Adrenal gland (tissue), 5 donors: ENCODE results near the gene ARHGAP26.

Source experiments
- POLR2A ChIP-seq, 2 donors: fragments of 450-650 bp; IDR thresholded peaks; one replicate each; pipeline ENCODE4 v1.6.1; 2017; ENCODE audit warnings: antibody characterized with exemption in 2 of 2, mild to moderate bottlenecking in 2 of 2, moderate library complexity in 1 of 2
- TF ChIP-seq, protein P1 (sequence below), 6 experiments: fragments of 450-650 bp in 4 of 6; fragments of 200-600 bp in 2 of 6; sonication (generic) in 1 of 6; IDR thresholded peaks; 1 replicate in 5 of 6; 2 replicates in 1 of 6; pipeline versions ENCODE4 v1.5.1 to v1.8.0; 2016 to 2021; ENCODE audit warnings: antibody characterized with exemption in 6 of 6, mild to moderate bottlenecking in 2 of 6, moderate library complexity in 1 of 6
- donor health status: DM: no; HTN: no; CAD: no.

DNA sequence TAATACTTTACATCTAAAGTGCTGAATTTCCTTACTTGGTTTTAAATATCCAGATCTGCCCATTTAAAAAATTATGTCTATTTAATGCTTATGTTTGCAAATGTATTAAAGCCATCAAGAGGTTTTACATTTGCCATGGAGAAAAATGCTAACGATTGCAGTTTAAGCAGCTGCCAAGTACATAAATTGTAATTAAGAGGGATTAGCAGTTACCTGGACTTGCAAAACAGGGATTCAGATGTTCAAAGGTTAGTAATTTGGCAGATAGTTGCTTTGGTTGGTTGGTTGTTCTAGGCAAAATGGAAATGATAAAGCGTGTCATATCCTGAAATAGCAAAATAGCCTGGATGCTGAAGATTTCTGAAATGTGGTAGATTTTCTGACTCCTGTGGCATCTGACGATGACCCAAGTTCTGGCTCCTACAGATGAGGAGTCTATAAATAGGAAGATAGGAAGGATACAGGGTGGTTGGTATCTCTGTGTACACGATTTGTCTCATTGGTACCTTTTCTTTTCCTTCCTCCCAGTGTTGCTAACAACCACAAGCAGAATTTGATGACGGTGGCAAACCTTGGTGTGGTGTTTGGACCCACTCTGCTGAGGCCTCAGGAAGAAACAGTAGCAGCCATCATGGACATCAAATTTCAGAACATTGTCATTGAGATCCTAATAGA, 350.4 kb downstream of the ARHGAP26 start:
- TF ChIP-seq, protein P1, sequence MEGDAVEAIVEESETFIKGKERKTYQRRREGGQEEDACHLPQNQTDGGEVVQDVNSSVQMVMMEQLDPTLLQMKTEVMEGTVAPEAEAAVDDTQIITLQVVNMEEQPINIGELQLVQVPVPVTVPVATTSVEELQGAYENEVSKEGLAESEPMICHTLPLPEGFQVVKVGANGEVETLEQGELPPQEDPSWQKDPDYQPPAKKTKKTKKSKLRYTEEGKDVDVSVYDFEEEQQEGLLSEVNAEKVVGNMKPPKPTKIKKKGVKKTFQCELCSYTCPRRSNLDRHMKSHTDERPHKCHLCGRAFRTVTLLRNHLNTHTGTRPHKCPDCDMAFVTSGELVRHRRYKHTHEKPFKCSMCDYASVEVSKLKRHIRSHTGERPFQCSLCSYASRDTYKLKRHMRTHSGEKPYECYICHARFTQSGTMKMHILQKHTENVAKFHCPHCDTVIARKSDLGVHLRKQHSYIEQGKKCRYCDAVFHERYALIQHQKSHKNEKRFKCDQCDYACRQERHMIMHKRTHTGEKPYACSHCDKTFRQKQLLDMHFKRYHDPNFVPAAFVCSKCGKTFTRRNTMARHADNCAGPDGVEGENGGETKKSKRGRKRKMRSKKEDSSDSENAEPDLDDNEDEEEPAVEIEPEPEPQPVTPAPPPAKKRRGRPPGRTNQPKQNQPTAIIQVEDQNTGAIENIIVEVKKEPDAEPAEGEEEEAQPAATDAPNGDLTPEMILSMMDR (IDR thresholded peaks at IDR 0.05), result no peak
- no peak for TF ChIP-seq POLR2A (IDR thresholded peaks at IDR 0.05)
